HG02840 (cell line): ENCODE results near the gene RYR2.
"Not testable (repeated sequence)": the region's sequence is repeated elsewhere in the genome, so short reads cannot be mapped to it uniquely, and the experiment has no call there.

ENCODE experiments used
- ATAC-seq: cut with Tn5 transposase; IDR thresholded peaks from one replicate; pipeline ENCODE4 v1.9.1; 2021; ENCODE audit warnings: mild to moderate bottlenecking, moderate library complexity, moderate number of reproducible peaks; ENCODE audit not compliant: unreplicated experiment, low FRiP score

The RYR2 gene

DNA sequence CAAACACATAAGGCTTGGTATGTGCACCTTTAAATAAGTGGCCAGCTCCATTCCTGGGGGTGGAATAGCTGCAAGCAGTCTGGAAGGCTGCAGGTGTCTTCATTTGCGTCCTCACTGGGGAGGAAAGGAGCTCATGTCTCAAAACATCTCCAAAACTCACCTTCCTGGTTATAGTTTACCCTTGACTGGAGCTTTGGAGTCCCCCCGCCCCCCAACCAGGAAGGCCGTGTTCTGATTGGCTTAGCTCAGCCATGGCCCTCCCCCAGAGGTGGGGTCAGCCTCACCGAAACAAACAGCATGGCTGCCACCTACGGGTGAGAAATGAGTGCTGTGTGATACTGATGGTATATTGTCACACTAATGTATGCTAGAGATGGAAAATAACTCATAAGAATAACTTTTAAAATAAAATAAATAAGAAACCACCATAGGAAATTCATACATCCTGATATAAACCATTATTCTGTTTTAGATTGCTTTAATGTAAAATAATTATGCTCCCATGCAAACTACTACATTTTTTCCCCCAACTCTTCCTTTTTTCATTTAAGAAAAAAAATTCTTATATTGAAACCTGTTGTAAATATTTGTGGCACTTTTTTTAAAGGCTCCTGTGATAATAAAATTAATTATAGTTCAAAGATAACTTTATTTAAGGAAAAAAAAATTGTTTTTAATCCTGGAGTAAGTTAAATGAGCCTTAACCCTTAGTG lies 757.9 kb downstream of the RYR2 start:
- no peak for ATAC-seq

DNA sequence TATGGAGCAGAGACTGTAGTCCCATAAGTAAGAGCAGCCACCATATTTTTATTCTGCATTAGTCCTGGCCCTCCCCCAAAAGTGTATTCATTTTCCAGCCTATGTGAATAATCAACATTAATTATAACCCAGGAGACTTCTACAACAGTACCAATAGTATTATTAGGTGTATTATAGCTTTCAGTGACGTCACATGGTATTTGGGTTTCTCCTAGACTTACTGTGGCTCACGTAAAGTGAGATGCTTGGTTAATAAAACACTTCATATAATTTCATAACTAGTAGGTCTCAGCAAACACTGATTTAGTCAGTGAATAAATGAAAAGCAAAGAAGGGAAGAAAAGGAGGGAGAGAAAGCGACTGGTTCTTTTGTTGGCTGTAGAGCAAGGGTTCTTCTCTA lies 762.5 kb downstream of the RYR2 start:
- ATAC-seq: no peak

DNA sequence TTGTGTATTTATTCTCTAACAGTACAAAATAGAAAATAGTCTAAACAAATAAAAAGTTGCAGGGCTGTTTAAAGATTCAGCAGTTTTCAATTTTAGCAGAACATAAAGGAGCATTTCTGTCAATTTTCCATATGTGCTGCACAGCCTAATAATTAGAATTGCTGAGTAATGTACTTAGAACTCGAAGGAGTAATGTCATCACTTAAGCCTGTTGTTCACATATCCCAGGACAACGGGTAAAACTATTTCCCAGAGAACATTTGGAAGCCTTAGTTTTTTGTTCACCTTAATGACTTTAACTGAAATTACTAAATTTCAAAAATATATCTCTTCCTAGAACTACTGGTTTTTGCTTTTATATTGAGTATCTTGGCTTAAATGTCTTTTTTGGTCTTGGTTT lies 767.1 kb downstream of the RYR2 start:
- ATAC-seq: no peak

DNA sequence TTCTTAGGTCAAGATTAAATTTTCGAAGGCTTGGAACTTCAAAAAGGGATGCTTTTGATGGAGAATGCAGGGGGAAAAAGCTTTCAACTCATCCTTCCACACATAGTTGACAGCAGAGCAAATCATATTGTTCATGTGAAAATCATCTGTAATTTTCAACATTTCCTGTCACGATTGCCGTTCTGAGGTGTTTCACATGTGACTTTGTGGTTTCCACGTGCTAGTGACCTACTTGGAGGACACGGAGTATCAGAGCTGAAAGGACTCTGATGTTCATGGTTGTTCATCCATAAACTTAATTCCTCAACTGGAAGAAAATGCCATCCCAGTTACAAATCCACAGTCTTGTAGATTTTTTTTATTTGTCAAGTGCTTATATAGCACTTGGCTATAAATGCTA lies 769.6 kb downstream of the RYR2 start:
- ATAC-seq: no peak

DNA sequence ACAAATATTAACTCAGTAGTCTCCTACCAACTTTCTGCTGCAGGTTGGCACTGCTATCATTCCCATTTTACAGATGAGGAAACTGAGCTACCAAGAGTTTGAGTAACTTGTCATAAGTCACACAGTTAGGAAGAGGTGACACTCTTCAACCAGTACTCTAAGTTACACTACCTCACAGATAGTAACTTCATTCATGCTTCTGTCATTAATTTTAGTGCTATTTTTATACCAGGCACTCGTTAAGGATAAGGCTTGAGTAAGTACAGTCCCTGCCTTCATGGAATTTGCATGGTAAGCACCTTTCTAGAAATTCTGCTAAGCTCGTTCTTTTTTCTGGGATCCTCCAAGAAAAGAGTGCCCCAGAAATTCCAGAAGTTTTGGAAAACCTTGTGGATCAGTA lies 770.1 kb downstream of the RYR2 start:
- no peak for ATAC-seq

DNA sequence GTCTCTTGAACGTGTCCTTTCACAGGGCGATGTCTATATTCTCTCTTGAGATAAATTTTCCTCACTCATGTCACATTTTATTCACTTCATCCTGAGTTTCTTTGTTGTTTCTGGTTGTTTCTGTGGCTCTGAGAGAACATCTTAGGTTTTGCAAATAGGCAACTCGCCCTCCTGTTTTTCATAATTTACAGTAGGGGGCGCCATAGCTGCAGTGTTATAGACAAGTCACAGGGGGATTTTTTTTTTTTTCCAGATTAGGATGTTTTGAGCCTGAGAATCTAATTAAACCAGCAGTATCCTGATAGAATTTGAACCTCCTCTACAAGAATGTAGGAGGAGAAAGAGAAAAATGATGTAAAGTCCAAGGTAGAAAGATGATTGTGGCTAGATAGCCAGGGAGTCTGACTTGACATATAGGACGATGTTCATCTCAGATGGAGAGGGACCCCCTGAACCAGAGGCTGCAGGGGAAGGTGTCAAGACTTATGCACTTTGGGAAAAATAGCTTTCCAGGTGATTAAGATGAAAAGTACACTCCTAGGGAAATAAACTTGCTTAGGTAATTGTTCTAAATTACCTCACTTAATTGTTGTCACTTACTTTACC lies 772.4 kb downstream of the RYR2 start:
- no peak for ATAC-seq

DNA sequence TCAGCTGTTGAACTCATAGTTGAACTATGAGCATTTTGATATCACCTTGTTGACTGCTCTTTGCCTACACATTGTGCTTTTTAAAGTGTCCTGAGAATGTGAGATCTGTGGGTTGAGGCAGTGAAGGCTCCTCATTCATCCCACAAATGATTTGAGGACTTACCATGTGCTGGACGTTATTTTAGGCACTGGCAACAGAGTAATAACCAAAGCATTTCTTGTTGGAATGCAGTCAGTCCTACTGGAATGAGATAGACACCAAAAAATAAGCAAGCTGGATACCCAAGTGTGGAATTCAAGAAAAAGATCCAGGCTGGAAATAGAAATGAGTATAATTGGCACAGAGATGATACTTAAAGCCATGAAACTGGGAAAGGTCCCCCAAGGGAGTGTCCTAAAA lies 775.3 kb downstream of the RYR2 start:
- ATAC-seq: no peak

DNA sequence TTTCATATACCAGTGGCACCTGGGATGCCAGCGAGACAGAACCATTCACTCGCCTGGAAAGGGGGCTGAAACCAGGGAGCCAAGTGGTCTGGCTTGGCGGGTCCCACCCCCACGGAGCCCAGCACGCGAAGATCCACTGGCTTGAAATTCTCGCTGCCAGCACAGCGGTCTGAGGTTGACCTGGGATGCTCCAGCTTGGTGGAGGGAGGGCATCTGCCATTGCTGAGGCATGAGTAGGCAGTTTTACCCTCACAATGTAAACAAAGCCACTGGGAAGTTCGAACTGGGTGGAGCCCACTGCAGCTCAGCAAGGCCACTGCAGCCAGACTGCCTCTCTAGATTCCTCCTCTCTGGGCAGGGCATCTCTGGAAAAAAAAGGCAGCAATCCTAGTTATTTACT lies 778.6 kb downstream of the RYR2 start:
- not testable (repeated sequence) for ATAC-seq

DNA sequence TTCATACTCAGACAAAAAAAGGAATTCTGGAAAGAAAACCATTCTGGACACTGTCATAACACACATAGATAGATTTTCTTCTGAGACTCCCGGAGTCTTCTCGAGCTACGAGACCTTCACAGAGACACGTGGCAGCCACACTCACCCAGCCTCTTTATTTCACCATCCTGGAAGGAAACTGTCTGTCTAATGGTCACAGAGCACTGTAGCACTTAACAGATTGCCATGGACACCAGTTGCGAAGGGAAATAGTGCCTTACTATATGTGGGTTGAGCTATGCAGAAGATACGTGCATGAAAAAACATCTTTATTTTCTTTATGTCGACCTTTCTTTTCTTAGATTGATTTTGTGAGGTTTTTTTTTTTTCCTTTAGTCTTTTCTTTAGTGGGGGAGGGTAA lies 790.9 kb downstream of the RYR2 start:
- ATAC-seq: no peak

DNA sequence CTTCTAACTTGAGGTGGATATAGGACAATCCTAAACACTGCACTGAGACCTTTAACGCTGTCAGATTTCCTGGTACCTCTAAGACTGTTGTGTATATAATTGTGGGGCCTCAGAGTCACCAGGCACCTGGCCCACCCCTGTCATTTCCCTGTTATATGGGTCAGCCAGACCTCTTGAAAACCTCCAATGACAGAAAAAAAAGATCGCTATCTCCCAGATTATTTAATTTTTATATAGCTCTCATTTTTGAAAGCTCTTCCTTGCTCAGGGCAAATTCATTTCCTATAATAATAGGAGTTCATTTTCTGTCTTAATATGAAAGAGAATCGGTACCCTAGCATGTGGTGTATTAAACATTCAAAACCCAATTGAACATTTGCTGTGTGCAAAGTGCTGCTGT lies 792.1 kb downstream of the RYR2 start:
- ATAC-seq: no peak

DNA sequence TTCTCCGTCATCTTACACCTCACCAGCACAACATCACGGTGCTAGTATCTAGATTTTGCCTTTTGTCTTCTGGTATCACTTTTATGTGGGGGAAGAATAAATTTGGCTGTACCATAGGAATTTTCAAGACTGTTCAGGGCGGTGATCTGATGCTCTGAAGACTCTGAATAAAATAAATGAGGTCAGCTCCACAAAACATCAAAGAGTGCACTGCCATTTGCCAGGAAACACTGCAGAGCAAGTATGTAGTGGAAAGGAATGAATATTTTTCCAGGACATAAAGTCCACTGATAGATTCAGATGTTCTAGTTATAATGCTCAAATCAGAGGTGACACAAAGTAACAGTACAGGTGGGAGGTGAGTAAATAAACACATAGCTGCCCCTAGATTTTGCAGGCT lies 792.5 kb downstream of the RYR2 start:
- no peak for ATAC-seq

DNA sequence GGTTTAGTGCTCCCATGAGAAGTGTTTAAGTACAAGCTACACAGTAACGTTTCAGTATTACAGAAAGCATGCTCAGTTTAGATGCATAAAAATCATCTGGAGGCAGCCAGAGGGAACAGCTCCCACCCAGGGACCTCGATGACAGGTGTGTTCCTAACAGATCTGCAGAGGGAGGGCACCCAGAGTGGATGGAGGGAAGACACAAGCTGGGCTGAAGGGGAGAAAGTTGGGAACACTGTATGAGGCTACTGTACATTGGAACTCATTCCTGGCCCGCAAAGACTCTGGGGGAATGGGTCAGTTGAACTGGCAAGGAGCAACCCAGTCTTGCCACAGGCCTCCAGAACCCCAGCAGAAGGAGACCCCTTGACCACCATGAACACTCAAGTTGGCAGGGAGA lies 796.3 kb downstream of the RYR2 start:
- ATAC-seq: no peak

DNA sequence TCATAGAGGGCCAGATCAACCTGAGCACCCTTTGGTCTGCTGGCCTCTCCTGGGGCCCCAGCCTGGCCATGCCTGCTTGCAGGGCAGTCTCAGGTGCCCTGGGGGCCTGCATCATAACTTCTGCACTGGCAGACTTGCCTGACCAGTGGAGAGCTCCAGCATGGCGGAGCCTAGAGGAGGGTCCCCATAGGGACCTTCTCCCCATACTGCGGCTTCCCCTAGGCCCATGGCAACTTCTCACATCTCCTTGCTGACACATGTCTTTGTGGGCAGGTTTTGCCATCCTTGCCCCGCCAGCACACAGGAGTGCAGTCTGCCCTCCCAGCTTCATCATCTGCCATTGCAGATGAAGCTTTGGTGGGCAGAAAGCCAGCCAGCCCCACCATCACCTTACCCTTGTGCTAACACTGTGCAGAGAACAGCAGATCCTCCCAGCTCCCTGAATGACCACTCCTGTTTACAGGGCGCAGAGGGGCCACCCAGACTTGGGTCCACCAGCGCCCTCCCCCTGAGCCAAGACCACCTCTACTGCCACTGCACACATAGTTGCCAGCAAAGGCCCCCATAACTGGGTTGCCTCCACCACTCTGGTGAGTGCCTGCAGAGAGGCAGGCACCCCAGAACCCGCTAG lies 797.0 kb downstream of the RYR2 start:
- no peak for ATAC-seq

DNA sequence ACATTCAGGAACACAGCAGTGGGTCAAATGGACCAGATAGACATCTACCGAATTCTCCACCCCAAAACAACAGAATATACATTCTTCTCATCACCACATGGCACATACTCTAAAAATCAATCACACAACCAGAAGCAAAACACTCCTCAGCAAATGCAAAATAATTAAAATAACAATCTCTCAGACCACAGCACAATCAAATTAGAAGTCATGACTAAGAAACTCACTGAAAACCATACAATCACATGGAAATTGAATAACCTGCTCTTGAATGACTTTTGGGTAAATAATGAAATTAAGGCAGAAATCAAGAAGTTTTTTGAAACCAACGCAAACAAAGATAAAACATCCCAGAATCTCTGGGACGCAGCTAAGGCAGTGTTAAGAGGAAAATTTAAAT lies 799.5 kb downstream of the RYR2 start:
- no peak for ATAC-seq

DNA sequence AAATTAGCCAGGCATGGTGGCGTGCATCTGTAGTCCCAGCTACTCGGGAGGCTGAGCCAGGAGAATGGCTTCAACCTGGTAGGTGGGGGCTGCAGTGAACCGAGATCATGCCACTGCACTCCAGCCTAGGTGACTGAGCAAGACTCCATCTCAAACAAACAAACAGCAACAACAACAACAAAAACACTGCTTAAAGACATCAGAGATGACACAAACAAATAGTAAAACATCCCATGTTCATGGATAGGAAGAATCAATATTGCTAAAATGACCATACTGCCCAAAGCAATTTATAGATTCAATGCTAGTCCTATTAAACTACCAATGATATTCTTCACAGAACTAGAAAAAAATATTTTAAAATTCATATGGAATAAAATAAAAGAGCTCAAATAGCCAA lies 801.5 kb downstream of the RYR2 start:
- ATAC-seq: not testable (repeated sequence)

DNA sequence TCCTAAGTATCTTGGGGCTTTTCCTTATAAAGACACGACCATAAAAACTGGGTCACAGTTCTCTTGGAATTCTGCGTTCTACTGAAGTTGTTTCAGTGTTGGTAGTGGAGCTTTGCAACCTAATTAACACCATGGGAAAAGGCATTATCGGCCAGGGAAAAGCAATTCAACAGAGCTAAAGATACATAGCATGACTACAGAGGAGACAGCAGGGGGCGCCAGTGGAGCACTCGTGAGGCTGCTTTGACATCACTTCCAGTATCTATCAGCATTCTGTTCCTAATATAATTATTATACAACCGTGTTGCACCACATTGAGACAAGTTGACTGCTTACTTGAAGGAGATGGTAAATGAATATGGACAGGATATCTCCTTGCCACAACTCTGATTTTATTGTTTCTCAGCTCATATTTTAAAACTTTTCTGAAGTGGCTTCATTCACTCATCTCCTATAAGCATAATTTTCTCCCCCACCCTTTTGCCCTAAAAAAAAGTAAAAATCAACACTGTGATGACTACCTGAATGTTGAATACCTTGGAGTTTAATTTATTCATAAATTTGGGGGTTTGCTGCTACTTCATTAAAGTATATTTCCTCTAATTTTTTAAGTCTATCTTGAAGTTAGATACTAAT lies 809.3 kb downstream of the RYR2 start:
- no peak for ATAC-seq

DNA sequence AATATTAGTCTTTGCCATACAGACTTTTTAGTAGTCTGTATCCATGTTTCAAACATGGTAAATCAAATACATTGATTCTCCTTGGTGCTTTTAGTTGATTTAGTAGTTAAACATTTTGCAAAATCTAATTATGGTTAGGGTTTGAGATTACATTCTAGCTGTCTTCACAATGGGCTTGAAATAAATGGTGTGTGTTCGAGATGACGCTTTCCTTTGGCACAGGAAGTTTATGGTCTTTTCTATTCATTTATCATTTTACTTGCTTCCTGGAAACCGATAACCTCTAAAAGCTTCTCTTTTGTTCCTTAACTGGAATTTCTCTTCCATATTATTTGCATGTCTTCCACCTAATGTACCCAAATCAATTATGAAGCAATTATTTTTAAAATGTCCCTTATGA lies 810.4 kb downstream of the RYR2 start:
- ATAC-seq: no peak

DNA sequence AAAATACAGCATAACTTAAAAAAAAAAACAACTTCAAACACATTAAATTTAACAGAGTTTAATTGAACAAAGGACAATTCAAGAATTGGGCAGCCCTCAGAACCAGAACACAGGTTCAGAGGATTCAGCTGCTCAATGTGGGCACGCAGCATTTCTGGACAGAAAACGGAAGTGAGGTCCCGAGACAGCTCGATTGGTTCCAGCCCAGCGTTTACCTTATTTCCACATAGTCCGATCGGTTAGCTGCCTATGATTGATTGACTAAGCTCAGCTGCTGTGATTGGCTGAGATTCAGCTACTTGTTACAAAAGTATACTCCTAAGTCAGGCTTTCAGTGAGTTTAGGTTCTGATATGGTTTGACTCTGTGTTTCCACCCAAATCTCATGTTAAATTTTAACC lies 815.5 kb downstream of the RYR2 start:
- ATAC-seq: no peak

DNA sequence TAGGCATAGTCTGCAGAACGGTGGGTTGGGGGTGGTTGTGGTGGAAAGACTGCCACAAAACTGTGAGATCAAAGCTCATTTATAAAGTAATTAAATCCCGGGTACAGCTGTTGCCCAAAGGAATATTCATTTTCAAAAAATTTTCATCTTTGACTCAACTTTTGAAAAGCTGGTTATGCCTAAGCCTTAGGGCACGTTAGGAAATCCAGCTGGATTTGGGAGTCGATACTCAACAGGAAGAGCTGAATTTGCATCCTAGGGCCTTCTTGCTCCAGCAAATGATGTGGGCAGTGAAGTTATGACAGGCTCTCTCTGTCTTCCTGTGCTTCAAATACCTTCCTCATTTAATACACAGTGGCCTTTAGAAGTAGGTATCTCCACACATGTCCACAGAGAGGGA lies 817.0 kb downstream of the RYR2 start:
- no peak for ATAC-seq

DNA sequence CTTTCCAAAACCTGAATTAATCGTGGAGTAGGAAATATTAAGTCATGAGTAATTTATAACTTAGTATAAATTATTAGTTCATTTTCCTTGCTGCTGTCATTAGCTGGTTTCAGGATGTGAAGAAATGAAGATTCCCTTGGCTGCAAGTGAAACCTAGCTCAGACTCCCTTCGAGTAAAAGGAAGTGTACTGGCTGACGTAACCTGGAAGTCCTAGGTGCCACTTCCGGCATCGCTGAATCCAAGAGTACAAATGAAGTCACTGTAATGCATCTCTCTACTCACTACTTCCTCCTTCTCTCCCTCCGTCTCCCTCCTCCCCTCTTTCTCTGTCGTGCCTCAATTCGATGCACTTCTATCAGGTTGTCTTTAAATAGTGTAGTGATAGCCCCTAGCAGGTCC lies 820.0 kb downstream of the RYR2 start:
- ATAC-seq: no peak

DNA sequence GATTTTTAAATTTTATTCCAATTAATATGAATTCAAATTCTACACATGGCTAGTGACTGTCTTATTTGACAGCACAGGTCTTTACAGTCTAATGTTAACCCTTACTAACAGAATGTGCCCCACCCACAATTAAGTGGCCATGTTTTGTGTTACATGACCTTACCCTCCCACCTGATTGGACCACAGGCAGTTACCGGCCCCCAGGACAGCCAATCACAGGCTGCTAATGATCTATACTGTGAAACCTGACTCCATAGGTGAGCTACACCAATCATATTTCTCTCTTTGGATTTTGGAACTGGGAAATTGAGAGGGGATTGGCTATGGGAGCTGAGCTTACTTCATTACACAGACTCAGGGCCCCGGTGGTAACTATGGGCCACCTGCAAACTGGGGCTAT lies 821.2 kb downstream of the RYR2 start:
- no peak for ATAC-seq
